HG03280 (cell line): ENCODE results near the gene NCKAP5.
"Not testable (repeated sequence)": the region's sequence is repeated elsewhere in the genome, so short reads cannot be mapped to it uniquely, and the experiment has no call there.

Source experiments
- ATAC-seq: cut with Tn5 transposase; IDR thresholded peaks from one replicate; pipeline ENCODE4 v1.9.1; 2021; ENCODE audit warnings: mild to moderate bottlenecking, moderate library complexity; ENCODE audit not compliant: unreplicated experiment

The NCKAP5 gene

DNA sequence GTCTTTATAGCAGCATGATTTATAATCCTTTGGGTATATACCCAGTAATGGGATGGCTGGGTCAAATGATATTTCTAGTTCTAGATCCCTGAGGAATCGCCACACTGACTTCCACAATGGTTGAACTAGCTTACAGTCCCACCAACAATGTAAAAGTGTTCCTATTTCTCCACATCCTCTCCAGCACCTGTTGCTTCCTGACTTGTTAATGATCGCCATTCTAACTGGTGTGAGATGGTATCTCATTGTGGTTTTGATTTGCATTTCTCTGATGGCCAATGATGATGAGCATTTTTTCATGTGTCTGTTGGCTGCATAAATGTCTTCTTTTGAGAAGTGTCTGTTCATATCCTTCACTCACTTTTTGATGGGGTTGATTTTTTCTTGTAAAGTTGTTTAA, 868.5 kb downstream of the NCKAP5 start:
- ATAC-seq, result not testable (repeated sequence)

DNA sequence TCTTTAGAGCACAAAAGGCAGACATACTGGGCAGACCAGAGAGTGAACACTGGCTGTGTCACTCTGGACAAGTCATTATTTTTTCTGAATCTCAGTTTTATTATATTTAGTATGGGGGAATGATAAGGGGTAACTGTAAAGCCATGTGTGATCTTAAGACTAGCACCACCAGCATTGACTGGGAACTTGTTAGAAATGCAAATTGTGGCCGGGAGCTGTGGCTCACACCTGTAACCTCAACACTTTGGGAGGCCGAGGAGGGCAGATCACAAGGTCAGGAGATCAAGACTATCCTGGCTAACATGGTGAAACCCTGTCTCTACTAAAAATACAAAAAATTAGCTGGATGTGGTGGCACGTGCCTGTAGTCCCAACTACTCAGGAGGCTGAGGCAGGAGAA, 869.9 kb downstream of the NCKAP5 start:
- ATAC-seq, result not testable (repeated sequence)

DNA sequence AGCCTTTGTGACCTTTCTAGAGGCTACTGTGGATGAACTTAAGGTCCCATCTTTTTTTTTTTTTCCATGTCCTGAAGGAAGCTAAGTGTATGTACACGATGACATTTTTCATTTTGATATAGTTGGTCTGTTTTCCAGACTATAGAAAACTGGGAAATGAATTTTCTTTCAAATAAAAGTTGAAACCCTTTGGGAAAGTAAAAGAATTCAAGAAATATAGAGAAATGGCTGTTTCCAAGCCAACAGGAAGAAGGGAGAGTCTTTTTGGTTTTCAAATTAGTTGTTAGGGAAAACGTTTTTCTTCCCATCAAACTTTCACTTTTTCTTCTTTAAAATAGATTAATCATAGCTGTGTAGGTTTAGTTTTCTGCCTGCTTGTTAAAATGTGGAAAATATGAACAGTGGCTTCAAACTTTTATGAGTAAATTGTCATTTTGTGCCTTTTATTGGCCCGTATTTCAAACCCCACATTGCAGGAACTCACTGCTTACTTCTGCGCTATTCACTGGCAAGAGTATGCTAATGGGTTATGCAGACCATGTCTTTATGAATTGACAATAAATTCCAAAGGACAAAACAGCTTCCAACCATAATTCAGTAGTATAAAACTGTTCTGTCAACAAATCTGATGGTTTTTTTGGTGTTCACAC, 870.6 kb downstream of the NCKAP5 start:
- no peak for ATAC-seq

DNA sequence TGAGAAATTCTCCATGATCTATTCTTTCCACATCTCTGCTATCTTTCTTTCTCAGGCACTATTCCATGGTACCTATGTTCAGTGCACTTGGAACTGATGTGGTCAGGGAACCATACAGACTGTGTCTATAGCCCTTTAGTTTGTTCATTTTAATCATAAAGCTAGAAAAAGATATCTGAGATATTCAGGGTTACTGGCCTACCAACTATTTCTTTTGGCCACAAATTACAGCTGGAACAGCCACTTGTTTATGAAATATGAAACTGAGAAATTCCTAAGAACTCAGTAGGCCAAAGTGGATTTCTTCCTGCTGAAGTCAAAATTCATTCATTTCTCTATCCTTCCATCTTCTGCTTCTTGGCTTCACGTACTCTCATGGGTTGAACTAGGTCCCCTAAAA, 875.4 kb downstream of the NCKAP5 start:
- ATAC-seq, result no peak

DNA sequence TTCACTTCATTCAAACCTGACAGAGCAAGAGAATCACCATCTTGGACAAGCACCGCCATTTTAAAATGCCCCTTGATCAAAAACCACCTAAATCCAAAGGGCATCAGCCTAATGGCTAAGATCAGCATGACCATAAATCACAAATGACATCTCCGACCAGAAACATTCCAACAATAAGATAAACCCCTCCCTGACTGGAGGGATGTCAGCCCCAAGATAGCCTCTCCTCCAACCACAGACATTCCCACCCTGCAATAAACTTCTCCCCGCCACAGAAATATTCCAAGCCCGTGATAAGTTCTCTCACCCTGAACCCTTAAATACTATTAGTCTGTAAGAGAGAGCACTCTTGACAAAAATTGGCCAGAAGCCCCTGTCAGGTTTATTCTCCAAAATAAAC, 876.7 kb downstream of the NCKAP5 start:
- no peak for ATAC-seq

DNA sequence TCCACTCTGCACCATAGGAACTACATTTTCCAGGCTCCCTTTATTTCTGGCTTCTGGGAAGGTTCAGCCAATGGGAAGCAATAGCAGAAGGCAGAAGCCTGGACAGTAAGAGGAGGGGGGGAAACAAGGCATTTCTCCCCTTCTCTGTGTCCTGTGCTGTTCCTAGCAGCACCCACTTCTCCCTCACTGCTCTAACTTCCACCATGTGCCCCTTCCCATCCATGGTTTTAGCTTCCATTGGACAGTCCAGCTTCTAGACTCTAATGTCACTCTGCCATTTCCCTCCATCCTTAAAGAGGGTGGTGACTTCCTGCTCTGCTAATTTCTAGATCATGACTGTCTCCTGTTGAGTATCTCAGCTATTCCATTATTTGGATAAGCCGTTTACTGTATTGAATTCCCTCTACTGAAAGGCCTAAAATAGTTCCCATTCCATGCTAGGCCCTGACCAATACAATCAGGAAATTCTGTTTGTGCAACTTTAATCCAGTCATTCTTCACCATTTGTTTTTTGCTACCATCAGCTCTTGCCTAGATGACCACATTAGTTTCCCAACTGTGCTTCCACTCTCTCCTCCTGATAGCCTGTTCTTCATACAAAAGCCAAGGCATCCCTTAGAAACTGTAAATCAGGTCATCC, 877.5 kb downstream of the NCKAP5 start:
- no peak for ATAC-seq

DNA sequence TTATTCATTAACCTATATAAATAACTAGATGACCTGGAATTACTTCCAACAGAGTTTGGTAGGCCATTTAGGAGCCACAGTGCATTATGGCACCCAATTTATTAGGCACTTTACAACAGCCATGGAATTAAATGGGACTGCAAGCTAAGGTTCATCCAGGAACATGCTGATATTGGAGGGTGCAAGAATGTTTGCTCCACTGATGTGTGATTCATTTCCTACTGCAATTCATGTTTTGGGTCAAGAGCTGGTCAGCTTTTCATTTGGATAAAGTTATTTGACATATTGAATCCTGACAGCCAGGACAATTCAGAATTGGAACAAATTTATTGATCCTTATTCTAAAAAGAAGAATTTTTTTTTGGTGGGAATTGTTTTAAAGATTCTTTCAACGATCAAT, 886.5 kb downstream of the NCKAP5 start:
- no peak for ATAC-seq

DNA sequence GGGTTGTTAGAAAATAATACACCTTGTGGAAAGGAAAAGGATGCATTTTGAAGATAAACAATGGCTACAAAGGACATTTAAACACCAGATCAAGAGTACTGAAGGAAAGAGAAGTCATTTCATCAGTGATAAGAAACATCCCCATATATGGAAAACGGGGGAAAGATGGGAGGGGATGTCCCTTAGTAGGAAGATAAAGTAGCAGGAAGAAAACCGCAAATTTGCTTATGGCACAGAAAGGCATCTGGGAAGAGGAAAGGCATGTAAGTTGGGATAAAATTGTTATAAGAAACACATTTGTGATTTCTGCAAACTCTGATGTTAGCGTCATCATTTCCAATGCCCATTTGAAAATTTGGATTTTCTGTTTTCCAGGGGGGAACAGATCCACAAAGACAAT, 887.7 kb downstream of the NCKAP5 start:
- no peak for ATAC-seq

DNA sequence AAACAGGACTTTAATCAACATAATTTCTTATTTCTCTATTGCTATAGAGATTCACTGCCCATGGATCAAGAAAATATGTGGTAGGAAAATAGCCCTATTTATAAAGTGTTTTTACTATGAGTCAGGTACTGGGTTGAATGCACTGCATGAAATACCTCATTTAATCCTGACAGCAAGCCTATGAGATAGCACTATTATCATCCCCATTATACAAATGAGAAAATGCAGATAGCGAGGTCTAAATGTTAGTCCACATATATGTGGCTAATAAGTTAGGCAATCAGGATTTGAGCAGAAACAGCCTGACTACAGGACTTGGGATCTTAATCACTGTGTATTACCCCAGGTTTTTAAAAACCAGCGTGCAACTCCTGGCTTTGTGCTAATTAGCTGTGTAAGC, 889.8 kb downstream of the NCKAP5 start:
- no peak for ATAC-seq

DNA sequence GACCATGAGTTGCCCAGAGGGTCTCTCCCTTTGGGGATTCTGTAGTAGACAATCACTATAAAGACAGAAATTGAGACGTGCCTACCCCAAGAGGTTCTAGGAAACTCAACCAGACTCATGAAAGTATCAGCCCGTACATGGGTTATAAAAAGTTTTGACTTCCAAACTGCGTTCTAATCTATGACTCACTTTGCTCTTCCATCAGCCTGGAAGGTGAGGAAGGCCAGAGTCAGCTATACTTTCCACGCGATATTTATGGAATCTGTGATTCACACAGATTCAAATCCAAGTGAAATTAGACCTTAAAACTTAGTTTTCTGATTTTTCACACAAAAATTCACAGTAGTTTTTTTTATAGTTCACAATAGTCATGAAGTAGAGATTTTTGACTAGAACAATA, 890.6 kb downstream of the NCKAP5 start:
- ATAC-seq, result no peak

DNA sequence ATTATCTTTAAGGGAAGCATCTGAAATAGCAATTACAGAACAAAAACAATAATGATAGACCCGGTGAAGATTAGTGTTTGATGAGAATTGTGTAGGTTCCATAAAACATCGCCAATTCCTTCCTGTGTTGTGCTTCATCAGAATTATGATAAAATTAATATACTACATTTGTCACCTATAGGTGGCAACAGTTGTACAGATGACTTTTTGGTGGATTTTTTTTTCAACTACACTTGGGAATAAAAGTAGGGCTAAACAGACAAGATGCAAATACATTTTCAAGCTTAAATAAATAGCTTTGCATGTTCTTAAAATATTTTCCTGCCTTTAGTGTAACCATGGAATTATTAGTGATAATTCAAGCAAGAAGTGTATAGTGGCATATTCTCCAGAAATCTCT, 891.3 kb downstream of the NCKAP5 start:
- no peak for ATAC-seq

DNA sequence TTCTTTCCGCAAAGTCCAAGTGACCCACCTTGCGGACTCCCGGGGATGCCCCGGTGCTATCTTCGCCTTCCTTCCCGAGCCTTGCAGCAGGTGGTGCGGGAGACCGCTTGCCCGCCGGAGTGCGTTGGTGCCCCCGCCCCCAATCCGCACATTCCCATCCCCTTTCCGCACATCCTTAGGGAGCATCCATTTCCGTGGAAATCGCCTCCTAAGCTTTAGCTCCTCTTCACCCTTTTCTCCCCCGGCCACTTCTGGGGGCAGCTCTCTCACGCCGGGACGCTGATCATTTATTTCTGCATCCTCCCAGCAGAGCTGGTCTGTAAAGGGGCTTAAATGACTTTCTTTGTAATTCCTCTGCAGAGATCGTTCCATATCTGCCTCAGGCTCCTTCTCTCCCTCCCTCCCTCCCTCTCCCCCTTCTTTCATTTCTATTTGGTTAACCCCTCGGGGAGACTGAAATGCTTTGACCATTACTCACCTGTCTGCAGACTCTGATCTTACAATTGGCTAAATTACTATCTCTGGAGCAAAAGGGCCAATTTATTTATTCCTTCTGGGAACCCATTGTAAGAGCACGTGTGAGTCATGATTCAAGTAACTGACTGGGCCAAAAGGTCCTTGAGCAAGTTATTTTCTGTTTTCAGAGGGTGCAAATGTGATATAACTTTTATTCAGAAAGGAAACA, 897.0 kb downstream of the NCKAP5 start:
- no peak for ATAC-seq

DNA sequence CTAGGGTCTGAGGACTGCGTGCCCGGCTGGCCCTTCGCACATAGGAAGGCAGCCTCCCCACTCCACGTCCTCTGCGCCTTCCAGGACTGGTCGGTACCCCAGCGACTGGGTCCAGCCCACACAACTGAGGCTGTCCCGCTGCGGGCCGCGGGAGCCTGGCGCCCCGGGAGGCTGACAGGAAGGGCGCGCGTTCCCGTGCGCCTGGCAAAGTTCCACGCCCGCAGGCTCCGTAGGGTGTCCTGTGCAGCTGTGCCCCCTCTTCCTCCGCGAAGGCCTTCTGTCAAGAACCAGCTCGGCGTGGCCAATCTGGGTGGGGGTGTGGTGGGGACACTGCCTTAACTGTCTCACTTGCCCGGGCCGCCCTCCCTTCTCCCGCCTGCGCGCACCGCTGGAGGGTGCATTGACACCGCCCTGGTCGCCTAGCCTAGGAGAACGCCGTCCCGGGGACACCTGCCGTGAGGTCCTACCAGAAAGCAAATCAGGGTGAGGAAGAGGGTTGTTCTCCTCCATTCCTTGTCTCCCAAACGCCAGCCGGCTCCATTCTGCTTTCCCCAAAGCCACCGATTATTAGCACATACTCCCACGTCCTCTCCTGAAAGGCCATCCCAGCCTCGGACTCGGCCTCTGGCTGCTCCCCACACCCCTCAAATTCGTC, 897.6 kb downstream of the NCKAP5 start:
- ATAC-seq, result no peak

DNA sequence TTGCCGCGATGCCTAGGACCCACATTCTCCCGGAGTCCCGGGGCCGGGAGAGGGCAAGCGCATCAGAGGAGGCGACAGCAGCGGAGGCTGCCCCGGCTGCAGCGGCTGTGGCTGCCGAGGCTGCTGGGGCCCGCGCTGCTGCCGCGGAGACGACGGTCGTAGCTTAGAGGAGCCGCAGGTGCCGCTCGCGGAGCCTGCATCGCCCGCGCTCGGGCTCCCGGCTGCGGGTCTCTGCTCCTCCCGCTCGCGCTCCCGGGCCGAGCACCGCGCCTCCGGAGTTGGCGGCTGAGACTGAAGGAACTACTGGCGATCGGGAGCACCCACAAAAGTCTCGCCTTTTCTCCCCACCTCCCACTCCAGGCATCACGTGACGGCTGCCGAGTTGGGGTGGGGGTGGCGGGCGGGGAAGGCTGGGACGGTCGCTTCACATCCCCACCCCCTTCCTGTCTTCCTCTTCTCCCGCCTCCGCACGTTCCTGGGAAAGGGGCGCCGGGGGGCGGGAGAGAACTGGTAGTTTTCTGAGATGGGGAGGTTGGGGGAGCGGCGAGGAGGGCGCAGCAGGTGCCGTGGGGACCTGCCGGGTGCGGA, 898.3 kb downstream of the NCKAP5 start, which contains the start of gene LYPD1:
LYPD1 (minus strand) TSS at position 298 of the 588 bp plus-strand sequence; CDS start at position 25, 273 bp downstream.
- ATAC-seq, result no peak

DNA sequence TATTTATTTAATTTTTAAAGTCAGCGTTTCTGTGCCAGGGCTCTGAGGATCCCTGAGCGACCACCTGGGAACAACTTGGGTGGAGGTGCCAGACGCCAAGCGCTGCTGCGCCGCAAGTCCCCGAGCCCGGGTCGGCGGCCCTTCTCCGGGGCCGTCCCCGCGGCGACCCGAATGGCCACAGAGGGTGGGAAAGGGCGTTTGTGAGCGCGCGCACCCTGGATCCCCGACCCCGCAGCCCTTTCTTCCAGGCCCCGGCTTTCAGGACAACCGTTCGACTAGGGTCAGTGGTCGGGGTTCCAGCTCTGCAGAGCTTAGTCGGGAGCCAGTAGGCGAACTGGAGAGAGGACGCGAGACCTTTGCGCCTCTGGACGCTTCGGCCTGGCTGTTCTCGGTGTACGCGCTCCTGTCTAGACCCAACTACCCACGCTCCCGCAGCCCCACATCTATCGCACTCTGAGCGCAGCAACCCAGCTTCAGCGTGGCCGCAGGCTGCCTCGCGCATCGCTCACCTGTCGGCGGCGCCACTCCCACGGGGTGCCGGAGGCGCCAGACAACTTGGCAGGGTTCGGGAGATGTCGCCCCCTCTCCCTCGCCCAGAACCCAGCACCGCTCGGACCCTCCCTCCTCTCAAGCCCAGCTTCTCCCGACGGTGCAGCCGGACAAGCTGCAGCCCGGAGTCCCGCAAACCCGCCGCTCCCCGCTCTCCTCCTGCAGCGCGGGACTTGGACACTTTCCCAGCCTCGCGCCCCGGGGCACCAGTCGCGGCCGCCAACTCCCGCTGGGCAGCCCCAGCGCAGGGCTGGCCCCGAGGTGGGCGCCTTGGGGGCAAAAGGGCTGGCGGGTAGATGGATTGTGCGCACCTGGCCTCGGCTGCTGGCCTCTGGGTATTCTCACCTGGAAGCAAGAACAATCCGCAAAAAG, 899.0 kb downstream of the NCKAP5 start:
- ATAC-seq, result no peak

DNA sequence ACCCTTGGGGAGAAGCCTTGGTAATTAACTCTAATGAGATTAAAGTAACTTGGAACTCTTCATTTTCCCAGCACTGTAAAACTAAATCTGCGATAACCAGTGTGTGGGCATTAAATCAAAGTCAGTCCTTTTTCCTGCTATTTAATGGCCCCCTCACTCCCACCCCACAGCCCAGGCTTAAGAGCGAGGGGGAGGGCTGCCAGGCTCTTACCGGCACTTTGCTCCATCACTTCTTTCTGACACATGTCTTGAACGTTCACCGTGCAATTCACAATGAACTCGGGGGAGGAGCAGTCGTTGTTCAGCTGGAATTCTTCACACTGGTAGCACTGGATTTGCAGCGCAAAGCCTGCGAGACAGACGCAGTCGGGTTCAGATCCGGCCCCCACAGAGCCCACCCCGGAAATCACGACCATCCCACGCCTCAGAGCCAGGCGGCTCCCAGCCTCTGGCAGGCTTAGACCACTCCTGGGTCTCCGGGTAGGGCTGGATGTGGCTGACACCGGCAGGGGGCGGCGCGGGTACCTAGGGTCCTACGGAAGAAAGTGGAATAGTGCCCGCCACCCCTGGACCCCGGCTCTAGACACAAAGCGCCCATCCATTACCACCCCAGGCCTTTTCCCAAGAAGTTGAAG, 900.0 kb downstream of the NCKAP5 start:
- ATAC-seq, result no peak

DNA sequence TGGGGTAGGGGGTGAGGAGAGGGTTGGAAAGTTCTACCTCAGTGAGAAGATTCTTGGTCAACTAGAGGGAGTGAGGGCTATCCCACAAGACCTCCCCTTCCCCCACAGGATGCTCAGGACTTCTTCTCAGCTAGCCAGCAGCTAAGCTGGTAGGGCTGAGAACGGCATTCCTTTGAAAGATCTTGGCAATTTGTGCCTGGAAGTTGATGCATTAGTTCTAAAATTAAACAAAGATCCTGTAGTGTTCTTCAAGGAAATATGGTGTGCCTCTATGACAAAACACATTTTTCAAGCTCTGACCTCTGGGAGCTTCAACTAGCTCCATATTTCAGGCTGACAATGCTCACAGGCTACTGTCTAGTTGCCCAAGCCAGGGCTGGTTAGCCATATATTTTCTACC, 900.6 kb downstream of the NCKAP5 start:
- ATAC-seq, result no peak

DNA sequence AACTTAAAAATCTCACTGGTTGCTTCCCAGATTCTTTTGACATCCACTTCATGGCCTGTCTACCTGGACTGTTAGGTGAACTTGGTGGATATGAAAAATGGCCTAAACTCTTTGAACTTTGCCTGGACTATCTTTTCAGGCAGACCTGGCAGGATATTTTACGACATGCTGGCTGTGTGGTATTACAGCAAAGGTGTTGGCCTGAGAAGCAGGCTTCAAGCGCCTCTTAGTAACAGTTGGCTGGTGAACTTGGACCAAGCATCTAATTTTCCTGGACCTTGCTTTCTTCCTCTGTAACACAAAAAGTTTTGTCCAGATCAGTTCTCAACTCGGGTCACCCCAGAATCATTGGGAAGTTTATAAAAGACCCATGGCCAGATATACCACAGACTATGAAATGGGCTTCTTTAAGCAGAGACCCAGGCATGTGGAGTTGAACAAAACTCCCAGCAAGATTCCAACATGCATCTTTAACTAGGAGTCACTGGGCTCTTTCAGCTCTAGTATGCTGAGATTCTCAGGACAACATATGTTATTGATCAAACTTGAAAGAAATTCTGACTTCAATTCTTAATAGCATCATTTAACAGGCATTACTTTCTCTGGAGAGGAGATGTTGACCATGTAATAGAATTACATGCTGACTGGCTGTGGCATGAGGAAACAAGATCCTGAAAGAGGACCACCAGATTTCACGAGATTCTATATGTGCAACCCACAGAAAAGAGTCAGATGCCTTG, 902.7 kb downstream of the NCKAP5 start:
- no peak for ATAC-seq

DNA sequence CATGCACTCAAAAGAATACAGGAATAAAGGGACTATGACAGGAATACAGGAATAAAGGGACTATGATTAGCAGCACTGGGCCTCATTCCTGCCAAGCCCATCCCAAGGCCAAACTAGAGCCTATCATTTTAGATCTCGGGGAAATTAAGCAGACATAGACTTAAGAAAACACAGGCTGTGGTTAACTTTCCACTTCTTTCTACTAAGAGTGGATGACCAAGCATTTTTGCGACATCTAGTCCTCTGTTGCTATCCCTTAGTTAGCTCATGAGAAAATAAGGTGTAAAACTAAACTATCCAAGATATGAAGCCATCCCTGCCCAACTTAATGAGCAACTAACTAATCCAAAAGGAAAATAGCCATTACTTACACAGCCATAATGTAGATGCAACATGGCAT, 904.2 kb downstream of the NCKAP5 start:
- no peak for ATAC-seq
